HG02884 (cell line): Measurements from ENCODE around the gene OR6X1.
A peak's percentile ranks its signal among the peaks of the same experiment; 100 is the strongest.

Source experiments
- ATAC-seq: cut with Tn5 transposase; IDR thresholded peaks from one replicate; pipeline ENCODE4 v1.9.1; 2021; ENCODE audit warnings: mild to moderate bottlenecking, moderate library complexity; ENCODE audit not compliant: unreplicated experiment

The OR6X1 gene, protein sequence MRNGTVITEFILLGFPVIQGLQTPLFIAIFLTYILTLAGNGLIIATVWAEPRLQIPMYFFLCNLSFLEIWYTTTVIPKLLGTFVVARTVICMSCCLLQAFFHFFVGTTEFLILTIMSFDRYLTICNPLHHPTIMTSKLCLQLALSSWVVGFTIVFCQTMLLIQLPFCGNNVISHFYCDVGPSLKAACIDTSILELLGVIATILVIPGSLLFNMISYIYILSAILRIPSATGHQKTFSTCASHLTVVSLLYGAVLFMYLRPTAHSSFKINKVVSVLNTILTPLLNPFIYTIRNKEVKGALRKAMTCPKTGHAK

DNA sequence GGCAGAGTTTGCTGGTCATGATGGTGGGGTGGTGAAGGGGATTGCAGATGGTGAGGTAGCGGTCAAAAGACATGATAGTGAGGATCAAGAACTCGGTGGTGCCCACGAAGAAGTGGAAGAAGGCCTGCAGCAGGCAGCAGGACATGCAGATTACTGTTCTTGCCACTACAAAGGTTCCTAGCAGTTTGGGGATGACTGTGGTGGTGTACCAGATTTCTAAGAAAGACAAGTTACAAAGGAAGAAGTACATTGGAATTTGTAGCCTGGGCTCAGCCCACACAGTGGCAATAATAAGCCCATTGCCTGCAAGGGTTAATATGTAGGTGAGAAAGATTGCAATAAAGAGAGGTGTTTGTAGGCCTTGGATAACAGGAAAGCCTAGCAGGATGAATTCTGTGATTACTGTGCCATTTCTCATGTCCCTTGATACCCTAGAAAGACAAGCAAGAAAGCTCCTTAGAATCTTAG lies at the start of gene OR6X1:
OR6X1 (minus strand) TSS at position 418 of the 468 bp plus-strand sequence; CDS start at position 418, 0 bp downstream.
- ATAC-seq = no peak

DNA sequence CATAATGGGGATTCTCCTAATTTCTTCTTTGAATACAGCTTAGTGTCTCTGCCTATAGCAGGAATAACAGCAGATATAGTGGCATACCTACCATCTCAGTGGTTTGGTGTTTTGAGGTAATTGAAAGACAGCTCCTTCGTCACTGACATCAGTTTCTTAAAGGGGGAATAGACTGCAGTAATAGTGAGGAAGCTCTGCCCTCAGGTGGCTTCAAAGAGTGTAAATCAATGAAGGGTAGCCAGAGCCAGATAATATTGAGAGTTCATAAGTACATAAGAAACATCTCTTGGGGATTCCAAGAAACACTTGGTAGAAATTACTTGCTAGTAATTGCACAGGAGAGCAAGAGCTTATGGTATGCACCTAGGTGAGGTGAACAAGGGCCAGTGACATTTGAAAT lies 47.4 kb upstream of the OR6X1 start:
- no peak for ATAC-seq

DNA sequence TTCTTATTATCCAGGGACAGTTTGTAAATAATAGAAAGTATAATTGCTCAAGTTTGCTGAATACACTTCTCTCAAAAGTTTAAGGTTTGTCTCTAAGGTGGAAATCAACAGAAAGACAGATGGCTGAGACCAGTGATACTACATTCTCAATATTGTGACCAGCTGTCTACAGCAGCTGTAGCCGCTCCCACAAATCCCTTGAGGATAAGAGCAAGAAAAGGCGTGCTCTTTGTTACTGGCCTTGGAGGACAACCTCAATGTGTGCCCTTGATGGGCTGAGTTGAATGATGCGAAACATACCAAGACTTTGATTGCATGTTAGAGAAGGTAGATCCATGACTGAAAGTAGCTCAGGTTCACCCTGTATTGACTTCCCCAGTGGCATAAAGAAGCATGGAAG lies 45.7 kb upstream of the OR6X1 start:
- no peak for ATAC-seq

DNA sequence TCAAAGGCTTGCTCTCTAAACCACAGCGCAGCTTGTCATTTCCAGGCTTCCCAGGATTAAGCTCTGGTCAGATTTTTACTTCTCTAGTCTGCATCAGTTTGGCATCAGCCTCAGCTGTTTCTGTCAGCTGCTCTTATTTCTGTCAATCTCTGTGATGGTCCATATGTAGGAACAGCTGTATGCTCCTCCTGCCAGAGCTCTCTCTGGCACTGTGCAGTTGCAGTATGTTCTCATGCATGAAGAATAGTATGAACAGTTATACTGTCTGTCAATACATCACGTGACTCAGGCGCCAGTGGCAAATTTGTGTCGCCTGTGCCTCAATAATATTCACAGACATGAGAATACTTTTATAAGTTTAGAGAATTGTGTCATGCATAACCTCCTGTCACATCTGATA lies 45.1 kb upstream of the OR6X1 start:
- no peak for ATAC-seq

DNA sequence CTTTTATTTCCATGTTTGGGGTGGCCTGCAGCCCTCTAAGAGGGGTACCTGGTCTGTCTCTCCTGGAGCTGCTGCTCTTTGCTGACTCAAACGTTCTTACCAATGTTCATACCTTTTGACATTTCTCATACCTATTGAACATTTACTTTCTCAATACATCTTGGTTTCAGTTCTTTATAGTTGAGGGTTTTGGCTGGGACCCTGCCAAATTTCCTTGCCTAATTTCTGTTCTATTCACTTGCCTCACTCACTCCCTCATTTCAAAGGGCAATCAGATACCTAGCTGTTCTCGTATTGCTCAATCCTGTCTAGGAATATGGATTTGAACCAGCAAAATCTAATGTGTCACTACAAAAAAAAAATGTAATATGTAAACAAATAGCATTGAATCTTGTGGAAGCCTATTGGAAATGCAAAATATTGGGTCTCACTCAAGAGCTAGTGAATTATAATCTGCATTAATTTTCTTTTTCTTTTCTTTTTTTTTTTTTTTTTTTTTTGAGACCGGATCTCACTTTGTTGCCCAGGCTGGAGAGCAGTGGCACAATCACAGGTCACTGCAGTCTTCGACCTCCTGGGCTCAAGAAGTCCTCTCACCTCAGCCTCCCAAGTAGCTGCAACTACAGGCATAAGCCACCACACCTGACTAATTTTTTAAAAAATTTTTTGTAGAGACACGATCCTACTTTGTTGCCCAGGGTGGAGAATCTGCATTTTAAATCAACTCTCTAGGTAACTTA lies 44.4 kb upstream of the OR6X1 start:
- ATAC-seq = no peak

DNA sequence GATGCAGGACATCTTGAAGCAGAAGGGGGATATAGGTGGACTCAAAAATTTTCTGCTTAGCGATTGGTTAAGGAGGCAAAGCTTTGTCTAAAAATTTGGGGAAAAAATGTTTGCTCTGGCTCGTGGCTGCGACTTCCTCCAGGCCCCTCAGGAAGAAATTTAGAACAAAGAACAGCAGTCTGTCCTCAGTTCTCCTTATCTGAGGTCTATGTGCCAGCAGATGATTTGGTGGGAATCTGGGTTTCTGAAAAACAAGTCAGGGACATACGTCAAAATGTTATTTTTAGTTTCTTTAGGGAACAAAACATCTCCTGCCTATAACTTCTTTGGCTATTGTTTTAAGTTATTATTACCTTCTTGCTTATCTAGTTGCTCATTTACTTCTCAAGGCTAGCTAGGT lies 43.8 kb upstream of the OR6X1 start:
- no peak for ATAC-seq

DNA sequence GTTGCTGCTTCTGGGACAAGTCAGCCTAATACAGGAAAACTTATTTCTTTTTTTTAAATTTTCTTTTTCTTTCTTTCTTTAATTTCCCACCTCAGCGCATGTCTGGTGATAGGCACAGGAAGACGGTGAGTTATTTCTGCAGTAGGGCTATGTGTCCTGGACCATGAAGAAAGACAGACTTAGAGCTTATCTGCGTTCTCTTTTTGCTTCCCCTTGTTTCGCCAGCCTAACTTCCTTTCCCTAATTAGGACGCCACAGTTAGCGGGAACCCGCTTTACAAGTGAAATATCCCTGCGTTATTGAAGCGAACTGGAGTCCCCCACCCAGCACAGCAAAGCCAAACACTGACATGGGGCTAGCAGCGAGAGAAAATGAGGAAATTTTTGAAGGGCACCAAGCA lies 43.2 kb upstream of the OR6X1 start:
- no peak for ATAC-seq

DNA sequence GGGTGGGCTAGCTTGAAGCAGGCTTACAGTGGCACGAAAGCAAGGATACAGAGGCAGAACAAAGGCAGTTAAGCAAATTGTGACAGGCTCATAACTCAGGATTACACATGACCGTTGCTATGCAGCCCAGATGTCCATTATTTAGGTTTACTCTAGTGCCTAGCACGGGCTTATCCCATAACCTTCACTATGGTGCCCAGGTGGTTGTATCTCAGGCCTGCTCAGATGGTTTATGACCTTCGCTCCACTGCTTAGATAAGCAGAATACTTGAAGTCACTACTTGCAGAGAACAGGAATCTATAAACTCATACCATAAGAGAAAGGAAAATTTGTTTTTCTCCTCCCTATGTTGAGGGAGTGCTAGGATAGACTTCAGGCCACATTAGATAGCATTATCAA lies 42.8 kb upstream of the OR6X1 start:
- no peak for ATAC-seq

DNA sequence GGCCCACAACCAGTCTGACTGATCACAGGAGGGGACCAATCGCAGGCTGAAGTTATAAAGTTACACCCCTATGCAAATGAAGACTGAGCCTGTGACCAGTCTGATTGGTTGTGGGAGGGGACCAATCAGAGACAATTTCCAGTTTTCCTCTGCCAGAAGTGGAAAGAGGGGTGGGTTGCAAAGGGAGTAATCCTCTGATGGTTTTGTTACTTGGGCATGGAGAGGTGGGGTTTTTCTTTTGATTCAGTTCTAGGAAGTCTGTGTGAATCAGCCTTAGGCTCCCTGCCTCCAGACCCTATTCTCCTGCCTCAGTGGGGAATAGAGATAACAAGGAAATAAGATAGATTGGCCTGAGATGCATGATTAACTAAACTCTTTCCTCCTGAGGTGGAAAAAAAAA lies 41.9 kb upstream of the OR6X1 start:
- ATAC-seq = no peak

DNA sequence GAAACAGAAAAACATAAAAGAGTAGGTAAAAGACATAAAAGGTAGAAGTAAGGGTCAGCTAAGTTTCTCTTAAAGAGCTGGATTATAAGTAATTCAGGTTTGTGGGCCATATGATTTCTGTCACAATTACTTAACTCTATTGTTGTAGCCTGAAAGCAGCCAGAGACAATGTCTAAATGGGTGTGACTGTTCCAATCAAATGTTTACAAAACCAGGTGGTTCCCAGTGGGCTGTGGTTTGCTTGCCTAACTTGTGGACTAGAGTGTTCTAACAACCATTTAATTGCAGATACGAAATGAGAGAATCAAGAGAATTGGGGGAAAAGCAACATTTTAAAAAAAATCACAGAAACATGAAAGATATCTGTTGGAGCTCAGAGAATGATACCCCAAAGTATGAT lies 29.2 kb upstream of the OR6X1 start:
- ATAC-seq = no peak

DNA sequence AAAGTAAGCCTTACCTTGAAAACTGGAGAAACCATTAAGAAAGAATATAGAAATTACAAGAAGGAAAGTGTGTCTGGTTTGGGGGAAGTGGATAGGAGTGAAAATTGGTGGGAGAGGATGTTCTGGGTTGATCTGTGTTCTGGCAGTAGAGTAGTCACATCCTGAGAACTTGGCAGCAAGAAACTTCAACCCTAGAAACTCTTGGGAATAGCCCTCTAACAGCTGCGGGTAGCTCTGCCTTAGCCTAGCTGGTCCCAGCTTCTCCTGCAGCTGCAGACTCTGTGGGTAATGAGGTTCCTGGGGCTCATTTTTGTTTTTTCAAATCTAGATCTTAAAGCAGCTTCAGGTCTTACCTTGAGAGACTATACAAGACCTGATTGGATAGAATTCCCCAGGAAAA lies 24.2 kb upstream of the OR6X1 start:
- no peak for ATAC-seq

DNA sequence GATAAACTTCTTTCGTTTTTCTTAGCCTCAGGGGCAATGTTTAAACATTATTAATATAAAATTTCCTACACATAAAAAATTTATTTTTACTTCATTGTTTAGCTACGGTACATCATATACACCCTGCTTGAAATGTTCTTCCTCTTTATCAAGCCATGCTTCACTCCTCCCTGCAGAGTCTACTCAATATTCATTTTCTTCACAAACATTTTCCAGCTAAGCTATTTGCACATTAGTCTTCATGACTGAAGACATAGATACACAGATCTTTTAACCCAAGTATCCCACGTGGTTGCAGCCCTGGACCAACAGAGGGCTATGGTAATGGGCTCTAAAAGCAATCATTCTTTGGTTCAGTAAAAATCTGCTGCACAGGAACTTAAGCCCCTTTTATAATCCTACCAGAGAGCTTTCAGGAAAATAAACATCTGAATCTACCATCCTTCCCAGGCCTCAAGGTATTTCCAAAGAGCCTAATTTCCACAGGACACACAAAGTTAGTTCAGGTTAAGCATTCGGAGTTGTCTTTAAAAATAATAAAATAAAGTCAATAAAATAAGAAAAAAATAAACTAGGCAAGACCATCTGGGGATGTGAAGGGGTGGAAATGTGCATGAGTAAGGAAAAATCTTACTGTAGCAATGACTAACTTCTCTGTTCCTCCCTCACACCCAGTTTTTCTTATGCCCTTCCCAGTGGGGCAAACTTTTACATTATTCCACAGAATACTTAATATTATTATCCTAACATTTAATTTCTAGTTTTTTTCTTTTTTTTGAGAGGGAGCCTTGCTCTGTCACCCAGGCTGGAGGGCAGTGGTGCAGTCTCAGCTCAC lies 21.6 kb upstream of the OR6X1 start:
- ATAC-seq = no peak

DNA sequence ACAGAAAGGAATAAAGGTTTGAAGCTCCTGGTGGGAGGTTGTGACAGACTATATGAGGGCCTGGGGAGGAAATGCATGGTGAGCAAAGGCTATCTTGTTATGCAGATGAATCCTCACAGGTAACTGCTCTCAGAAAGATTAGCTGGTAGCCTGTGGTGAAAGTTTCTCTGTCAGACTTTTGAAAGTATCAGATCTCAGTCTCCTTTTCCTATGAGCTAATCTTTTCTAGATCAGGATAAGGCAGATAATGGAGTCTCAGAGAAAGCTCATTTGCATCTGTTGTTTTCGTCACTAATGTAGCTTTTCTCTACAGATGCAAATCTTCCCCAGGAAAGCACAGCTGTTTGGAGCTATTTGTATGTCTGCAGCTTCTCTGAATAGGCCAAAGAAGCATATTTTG lies 21.0 kb upstream of the OR6X1 start:
- no peak for ATAC-seq

DNA sequence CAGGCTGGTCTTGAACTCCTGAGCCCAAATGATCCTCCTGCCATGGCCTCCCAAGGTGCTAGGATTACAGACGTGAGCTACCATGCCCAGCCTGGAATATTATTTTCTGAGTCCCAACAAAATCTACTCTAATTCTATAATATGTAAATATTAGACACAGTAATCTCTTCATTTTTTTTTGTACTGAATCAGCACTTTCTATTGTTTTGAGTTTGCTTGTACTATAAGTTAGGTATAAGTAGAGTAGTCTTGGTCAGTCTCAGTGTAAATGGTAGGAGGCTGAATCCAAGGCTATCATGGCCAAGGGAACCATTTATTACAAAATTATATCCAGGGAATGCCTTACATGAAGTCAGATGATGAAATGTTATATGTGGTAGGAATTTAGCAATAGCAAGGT lies 19.6 kb upstream of the OR6X1 start:
- ATAC-seq = no peak

DNA sequence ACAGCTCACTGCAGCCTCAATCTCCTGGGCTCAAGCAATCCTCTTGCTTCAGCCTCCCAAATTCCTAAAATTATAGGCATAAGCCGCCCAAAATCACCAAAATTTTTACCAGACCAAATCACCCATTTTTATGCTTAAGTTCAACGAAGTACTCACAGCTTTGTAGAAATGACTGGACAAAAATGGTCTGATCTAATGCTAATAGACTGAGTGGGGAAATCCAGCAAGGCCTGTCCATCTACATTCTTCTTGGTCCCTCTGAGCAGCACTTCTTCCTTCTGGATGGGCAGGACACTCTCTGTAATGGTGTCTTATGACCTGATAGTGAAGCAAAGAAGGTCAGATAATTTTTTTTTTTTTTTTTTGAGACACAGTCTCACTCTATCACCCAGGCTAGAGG lies 18.7 kb upstream of the OR6X1 start:
- ATAC-seq = no peak

DNA sequence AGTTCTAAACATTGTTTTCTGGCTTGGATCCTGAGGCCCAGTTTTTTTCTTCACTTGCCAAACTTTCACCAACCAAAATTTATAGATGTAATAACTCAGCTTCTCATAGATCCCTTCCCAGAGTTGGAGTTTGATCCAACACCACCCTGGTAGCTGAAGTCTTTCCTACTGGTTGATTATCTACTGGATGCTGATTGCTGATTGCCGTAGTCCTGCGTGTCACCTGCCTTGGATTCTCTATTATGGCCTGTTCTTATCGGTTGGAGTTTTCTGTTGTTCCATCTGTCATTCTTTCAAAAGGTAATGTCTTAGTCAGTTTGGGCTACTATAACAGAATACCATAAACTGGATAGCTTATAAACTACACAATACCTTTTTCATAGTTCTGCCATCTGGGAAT lies 17.3 kb upstream of the OR6X1 start:
- ATAC-seq = no peak

DNA sequence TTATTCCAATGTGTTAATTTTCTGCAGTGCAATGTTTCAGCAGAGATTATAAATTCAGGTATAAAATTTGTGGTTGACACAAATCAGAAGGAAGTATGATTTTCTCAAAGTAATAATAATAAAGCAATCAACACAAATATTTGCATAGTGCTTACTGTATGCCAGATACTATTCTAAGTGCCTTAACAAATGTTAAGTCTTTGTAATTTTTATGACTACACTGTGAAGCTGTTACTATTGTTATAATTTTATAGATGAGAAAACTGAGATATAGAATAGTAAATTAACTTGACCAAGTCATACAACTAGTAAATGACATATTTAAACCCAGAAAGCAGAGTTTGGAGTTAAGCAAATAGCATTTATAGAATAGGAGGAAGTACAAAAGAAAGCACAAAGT lies 16.4 kb upstream of the OR6X1 start:
- no peak for ATAC-seq

DNA sequence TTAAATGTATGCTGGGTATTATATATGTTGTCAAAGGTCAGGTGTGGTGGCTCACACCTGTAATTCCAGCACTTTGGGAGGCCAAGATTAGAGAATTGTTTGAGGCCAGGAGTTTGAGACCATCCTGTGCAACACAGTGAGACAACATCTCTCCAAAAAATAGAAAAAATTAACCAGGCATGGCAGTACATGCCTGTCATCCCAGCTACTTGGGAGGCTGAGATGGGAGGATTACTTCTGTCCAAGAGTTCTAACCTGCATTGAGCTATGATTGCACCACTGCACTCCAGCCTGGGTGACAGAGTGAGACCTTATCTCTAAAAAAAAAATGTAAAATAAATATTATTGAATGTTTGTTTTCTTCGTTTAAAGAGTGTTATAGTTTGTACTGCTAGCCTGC lies 11.3 kb upstream of the OR6X1 start:
- ATAC-seq = no peak

DNA sequence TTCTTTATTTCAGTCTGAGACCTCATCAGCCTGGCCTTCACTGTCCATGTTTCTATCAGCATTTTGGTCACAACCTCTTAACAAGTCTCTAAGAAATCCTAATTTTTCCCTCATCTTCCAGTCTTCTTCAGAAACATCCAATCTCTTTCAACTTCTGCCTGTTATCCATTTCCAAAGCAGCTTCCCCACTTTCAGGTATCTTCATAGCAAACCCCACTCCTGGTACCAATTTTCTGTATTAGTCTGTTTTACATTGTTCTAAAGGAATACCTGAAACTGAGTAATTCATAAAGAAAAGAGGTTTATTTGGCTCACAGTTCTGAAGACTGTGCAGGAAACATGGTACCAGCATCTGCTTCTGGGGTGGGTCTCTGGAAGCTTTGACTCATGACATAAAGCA lies 8.1 kb upstream of the OR6X1 start:
- no peak for ATAC-seq

DNA sequence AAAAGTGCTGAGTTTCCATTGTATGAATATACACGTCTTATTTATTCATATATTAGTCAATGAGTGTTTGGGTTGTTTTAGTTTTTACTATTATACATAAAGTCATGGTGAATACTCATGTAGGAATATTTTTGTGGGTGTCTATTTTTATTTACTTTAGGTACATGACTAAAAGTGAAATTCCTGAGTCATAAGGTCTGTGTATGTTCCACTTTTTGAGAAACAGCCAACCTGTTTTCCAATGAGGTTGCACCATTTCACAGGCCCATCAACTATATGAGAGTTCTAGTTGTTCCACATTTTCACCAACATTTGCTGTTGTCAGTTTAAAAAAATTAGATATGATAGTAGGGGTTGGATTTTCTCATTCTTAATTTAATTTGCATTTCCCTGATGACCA lies 6.6 kb upstream of the OR6X1 start:
- peak; percentile 93 for ATAC-seq

DNA sequence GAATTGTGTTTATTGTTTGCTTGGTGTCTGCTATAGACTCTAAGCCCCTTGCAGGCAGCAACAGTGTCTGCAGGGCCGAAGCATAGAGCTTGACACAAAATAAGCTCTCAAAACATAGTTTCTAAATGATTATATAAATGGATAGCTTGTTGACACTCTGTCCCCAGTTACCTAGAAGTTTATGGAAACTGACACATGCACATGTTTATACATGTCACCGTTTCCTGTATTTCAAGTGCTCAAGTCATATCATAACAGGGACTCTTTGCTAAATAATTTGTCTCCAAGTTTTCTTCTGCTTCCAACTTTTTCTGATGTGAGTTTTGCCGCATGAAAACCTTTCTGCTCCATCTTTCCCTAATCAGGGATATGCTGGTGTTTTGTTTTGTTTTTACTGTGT lies 3.7 kb upstream of the OR6X1 start:
- no peak for ATAC-seq

DNA sequence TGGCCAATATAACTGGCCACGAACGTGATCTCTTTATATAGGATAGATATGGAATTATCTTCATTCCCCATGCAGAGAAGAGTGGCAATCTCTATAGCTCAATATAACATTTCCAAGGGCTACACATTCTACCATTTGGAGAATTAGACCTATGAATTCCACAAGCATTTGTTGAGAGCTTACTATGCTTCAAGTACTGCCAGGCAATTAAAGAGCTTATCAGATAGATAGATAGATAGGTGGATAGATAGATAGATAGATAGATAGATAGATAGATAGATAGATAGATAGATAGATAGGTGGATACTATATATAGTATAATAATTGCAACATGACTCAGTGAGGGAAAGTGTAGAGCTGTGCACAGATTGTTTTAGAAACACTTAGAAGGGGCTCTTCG lies 1.5 kb upstream of the OR6X1 start:
- no peak for ATAC-seq
